ELF-1 (cell line): ENCODE measurements around the gene PPM1H.
"Not testable (repeated sequence)": the region's sequence is repeated elsewhere in the genome, so short reads cannot be mapped to it uniquely, and the experiment has no call there.

Source experiments
- DNase-seq: peaks from one replicate; pipeline ENCODE4 v3.0.0-alpha.2; 2016; ENCODE audit warnings: low read depth, low spot score

PPM1H gene

DNA sequence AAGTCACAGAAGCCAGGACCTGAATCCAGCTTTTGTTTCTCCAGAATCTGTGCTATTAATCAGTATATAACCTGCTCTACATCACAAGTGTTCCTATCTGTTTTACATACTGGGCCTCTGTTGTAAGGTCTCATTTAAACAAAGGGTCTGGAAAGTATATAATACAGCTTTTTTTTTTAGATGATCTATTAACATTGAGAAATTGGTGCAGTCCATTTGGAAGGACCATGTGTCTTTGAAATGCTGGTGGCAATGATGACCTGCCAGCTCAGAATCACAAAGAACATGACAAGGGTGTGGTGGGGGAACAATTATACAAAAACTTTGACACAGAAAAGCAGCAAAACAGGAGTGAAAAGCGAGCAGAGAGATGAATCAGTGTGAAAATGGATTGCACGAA is 164.6 kb downstream of the PPM1H start:
- no peak for DNase-seq

- DNase-seq: no peak
Observed at GRCh38 chr12:62769076-62769619, 165.8 kb downstream of the PPM1H start.

DNA sequence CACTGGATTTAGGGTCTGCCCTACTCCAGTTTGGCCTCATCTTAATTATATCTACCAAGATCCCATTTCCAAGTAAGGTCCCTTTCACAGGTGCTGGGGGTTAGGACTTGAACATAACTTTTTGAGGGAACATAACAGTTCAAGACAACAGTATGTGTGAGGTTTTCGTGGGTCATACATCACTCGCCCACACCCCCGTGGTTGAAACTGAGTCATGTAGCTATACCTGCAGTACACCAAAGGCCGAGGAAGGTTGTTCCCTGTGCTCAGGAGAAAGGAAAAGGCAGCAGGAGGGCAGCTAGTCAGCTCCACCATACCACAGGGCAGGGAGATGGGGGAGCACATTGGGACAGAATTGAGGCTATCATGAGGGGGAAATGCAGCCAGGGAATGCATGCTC is 167.0 kb downstream of the PPM1H start:
- DNase-seq: no peak

DNA sequence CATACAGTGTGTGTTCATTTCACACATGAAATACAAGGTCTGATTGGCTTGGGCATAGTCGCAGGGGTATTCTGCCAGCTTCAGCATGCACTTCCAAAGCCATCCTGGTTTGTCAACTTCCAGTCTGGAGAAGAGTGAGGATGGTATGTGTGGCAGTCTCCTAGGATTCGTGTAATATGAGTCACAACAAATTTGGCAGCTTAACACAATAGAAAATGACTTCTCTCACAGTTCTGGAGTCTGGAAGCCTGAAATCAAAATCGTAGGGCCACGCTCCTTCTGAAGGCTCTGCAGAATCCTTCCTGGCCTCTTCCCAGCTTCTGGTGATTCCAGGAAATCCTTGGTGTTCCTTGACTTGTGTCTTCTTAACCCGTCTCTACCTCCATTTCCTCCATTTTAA is 167.5 kb downstream of the PPM1H start:
- DNase-seq: no peak

- no peak for DNase-seq
Observed at GRCh38 chr12:62766496-62766895, 168.5 kb downstream of the PPM1H start.

DNA sequence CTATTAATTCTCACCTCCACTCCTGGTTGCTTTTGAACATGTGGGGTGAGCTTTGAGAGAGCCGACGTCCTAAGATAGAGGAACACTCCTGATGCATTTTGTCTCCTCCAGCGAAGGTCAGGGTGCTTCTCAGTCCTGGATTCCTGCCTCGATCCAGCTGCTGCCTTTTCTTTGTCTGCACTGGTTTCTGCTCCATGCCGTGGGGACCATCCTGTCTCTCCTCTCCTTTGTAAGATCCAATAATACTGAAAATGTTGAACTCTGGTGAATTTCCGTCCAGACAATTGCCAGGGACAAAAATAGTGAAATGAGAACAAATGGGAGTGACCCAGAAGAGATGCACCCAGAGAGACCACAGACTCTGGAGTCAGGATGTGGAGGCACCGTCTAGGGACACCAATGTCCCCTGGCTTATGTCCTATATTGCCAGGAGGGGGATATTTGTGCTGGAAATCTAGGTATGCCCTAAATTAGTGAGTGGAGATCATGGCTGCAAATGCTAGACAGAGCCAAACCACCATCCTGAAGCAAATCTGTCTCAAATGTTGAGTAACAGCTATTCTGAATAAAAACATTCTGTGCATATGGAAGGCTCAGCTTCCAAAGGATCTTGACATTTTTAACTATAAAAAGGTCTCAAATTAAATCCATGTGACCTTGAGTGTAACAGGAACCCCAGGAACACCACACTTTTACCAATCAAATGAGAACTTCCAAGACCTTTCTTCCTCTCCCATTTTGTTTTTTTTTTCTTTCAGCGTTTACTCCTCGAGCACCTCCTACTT is 170.9 kb downstream of the PPM1H start:
- DNase-seq: no peak

DNA sequence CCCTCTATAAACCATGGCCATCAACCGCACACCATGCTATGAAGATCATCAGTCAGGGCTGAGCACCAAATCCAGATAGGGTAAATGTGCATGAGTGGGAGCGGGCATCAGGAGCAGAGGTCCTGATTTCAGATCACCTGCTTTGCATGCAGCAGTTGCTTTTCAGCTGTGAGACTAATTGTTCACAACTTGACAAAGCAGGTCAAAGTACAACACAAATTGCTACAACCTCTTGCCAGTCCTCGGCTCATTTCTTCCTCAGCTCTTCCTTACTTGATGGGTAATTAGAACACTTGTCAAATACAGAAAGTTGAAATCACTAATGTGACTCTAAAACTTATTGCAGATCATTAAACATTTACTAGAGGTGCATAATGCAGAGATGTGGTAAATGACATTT is 171.6 kb downstream of the PPM1H start:
- DNase-seq: no peak

DNA sequence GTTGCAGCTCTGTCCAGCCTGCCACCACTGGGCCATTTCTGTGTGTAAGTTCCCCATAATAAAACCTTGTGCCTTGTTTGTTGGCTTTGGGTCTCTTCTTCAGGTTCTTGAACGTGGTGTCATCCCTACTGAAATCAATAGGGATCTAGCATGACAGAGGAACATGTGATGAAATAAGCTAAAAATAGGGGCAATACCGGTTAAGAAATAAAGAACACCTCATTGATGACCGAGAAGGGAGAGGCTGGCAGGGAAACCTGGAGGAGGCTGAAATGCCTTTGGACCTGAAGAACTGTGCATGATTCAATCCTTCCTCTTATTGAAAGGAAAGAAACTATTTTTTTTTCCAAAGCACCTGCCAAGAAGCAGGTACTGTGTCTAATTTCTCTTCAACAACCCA is 172.3 kb downstream of the PPM1H start:
- no peak for DNase-seq

DNA sequence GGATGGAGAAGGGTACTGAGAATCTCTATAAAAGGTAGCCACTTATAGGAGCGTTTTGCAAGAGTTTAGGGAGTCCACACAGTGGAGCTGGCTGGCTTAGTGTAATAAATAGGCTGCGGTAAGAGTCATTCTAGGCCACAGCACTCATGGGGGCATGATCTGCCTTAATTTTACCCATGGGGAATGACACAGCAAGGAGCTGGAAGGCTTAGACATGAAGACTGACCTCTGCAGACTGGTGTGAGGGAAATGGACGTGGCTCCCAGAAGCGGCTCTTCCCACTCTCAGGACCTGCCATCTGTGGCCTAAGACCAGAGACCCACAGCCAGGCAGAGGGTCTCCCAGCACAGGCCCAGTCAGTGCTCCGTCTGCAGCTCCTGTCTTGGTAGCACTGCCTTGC is 173.3 kb downstream of the PPM1H start:
- DNase-seq: no peak

DNA sequence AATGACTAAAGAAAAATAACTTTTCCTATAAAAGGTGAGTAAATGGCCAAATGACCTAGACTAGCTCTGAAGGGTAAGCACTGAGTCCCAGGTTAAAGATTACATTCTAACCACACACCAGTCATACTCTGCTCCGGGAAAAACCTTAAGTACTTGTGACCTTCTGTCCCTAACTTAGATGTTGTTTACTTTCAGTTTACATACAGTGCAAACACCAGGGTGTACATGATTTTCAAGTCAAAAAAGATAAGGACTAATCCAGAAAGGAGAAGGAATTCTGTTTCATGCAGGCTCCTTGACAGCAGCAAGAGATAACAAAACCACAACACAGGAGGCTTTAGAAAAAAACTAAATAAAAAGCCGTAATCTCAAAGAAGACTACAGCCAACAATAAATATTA is 174.2 kb downstream of the PPM1H start:
- no peak for DNase-seq

DNA sequence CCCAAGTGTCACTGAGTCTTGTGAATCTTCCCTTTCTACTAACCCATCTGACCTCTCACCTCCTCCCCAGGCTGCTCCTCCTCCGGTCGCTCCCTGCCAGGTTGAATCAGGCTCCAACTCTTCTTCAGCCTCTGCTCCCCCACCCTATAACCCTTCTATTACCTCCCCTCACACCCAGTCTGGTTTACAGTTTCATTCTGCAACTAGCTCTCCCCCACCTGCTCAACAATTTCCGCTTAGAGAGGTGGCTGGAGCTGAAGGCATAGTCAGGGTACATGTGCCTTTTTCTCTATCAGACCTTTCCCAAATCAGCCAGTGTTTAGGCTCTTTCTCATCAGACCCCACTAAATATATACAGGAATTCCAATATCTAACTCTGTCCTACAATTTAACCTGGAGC is 174.6 kb downstream of the PPM1H start:
- not testable (repeated sequence) for DNase-seq

DNA sequence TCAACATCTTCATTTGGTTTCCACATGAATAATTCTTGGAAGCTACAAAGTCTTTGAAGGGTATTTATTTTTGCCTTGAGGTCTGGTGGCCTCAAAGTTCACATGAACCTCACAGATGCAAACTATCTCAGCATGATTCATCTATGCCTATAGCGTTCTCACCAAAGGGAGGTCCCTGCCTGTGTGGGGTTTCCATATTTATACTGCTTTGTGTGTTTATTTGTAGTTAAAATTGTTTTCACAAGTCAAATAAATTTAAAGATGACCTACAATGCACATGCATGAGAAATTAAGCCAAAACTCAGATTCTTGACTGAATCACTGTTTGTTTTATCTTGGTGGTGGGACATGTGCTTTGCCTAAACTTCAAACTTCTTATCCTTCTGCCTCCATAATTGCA is 176.7 kb downstream of the PPM1H start:
- DNase-seq: no peak

DNA sequence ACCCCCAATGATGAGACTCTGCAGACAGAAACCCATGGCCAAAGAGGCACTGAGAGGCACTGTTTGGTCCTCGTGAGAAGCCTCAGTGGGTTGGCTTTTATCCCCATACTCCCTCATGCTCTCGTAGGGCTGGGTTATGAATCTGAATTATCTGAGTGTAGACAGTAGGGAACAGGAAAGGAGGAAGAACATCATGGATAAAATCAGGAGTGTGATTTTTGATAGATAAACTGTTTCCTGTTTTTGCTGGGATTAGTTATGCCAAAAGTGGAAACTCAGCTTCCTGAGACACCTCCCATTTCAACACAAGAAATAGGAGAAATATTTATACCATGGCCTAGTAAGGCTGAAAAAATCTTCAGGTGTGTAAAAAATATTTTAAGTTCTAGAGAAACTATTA is 177.9 kb downstream of the PPM1H start:
- no peak for DNase-seq

DNA sequence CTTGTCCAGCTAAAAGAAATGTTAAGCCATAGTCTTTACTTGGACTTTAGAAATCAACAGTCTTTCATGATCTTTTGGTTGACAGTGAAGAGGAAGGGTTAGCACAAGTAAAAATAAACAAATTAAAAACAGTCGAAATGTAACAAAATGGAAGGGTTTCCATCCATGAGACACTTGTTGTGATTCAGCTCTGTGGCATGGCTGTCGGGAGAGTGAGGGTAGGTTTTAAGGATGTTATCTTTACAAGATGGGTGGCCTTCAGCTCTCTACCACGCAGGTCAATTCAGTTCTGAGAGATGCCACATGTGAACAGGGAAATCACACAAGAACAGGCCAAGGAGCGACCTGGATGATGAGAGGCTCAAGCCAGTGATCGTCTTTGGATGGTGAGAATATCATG is 180.2 kb downstream of the PPM1H start:
- no peak for DNase-seq

- DNase-seq: no peak
Observed at GRCh38 chr12:62751810-62752155, 183.2 kb downstream of the PPM1H start.

- no peak for DNase-seq
Observed at GRCh38 chr12:62750941-62751809, 183.8 kb downstream of the PPM1H start.

DNA sequence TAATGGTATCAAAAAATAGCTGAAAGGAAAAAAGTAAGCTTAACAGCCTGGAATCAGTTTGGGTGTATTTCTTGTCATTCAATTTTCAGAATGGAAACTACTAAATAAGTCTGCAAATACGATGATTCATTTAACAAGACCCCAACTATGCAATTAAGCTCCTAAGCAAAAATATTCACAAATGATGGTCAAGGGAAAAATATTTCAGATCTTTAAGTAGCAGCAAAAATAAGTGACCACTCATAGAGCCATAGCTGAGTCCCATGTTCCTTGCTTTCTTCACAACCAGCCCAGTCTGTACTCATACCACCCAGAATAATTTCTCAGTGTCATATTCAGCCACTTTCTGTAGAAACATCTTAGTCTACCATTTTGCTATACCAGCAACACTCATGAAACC is 185.4 kb downstream of the PPM1H start:
- no peak for DNase-seq

GRCh38 chr12:62748941-62749468 is 185.9 kb downstream of the PPM1H start:
- DNase-seq: no peak

GRCh38 chr12:62744551-62744950 is 190.4 kb downstream of the PPM1H start:
- no peak for DNase-seq

- no peak for DNase-seq
Observed at GRCh38 chr12:62739266-62740015, 195.5 kb downstream of the PPM1H start.

GRCh38 chr12:62738616-62739015 is 196.3 kb downstream of the PPM1H start:
- DNase-seq: peak; percentile 47

GRCh38 chr12:62738105-62738504 is 196.8 kb downstream of the PPM1H start:
- DNase-seq: no peak
